NCI-H1930 (cell line): ENCODE data around the gene AGAP1.

ENCODE experiments used
- DNase-seq, 2 experiments: peaks; one replicate each; lab custom pipeline; 2025; lab: John Stamatoyannopoulos, UW

AGAP1 gene

DNA sequence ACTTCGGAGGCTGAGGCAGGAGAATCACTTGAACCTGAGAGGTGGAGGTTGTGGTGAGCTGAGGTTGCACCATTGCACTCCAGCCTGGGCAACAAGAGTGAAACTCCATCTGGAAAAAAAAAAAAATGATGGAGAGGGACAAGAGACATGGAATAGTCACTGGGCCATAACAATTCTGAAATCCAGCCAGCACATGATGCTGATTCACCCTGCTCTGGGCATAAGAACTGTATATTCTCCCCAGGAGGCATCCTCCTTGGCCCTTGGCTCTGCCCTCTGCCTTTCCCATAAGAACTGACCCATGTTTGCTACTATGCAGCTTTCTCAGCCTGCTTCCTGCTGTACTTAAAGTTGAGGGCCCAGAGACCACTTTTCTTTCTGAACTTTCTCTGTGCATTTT, 376.7 kb downstream of the AGAP1 start:
- DNase-seq: no peak

- no peak for DNase-seq
Observed at GRCh38 chr2:235876099-235876679, 382.3 kb downstream of the AGAP1 start.

DNA sequence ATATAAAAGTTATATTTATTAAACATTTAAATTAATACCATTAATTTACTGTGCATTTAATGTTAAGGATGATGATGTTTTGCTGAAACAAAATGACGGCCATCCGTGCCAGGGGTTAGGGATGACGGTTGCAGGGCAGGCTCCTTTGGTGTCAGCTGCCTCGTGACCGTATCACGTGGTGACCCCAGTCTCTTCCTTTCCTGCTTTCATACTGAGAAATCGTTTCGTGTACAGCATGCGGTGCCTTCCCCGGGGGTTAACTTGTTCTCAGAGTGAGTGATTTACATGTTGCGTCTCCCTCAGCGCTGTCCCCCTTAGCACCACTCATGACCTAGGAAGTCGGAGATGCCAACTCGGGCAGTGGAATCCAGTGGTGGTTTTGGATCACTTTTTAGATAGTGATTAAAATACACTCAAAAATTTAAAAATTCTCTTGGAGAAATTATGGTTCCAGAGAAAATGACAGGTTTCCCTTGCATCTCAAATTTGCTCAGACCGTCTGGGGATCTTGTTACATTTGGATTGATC, 383.5 kb downstream of the AGAP1 start:
- DNase-seq: no peak

- DNase-seq: no peak
Observed at GRCh38 chr2:235879116-235879515, 385.3 kb downstream of the AGAP1 start.

DNA sequence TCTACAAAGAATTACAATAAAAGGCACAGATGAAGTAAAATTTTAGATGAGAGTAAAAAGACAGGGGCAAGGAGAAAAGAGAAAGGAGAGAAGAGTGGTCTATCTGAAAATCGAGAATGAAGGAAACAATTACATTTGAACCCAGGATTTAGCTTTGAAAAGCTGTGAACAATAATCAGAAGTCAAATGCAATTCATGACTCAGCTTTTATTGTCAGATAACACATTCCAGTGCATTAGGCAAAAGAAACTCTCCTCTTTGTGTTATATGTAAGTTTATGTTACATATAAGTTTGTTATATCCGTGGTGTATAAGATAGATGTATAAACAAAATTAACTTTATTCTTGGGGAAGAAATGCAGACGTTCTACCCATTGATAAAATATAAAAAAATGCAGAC, 389.8 kb downstream of the AGAP1 start:
- DNase-seq: no peak

GRCh38 chr2:235889302-235889630, 395.4 kb downstream of the AGAP1 start:
- DNase-seq: no peak

- DNase-seq: no peak
Observed at GRCh38 chr2:235893129-235893698, 399.4 kb downstream of the AGAP1 start.

GRCh38 chr2:235894839-235895238, 401.0 kb downstream of the AGAP1 start:
- DNase-seq: no peak

DNA sequence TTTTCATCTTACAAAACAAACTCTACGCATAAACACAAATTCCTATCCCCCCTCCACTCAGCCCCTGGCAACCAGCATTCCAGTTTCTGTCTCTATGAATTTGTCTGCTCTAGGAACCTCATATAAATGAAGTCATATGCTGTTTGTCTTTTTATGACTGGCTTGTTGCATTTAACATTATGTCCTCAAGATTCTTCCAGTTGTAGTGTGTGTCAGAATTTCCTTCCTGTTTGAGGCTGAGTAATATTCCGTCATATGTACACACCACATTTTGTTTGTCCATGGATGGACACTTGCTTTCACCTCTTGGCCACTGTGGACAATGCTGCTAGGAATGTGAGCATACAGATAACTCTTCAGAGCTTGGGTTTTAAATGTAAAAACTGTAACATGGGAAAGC, 402.2 kb downstream of the AGAP1 start:
- no peak for DNase-seq

- DNase-seq: no peak
Observed at GRCh38 chr2:235897992-235898391, 404.1 kb downstream of the AGAP1 start.

DNA sequence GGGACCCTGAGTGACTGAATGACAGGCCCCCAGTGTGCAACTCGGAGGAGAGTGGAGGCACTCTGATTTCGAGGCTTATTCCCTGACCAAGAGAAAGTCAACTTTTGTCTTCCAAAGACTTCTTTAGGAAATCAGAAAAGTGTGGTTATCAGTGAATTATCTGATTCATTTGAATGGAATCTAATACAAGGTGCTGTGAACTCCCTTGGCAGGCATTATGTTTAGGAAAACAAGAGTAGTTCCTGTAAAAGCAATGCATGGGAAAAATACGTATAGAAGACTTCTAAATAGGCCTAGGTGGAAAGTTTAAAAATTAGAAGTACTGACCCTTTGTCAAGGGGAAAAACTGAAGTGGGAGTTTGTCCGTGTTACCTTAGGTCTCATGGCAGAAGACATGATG, 404.9 kb downstream of the AGAP1 start:
- DNase-seq: no peak

GRCh38 chr2:235900631-235901030, 406.8 kb downstream of the AGAP1 start:
- no peak for DNase-seq

DNA sequence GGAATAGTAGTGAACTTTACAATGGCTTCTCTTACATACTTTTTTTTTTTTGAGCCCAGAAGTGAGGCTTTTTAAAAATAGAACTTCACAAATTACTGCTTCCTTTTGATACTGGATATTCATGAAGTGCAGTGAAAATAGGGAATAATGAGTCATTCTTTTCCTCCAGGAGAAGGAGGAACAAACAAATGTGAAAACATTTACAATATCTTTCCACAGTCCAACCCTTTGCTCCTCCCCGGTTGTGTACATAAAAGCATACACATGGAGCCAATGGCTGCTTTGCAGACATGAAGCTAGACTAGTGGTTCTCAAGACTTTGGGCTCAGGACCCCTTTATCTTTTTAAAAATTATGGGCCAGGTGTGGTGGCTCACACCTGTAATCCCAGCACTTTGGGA, 407.4 kb downstream of the AGAP1 start:
- no peak for DNase-seq

DNA sequence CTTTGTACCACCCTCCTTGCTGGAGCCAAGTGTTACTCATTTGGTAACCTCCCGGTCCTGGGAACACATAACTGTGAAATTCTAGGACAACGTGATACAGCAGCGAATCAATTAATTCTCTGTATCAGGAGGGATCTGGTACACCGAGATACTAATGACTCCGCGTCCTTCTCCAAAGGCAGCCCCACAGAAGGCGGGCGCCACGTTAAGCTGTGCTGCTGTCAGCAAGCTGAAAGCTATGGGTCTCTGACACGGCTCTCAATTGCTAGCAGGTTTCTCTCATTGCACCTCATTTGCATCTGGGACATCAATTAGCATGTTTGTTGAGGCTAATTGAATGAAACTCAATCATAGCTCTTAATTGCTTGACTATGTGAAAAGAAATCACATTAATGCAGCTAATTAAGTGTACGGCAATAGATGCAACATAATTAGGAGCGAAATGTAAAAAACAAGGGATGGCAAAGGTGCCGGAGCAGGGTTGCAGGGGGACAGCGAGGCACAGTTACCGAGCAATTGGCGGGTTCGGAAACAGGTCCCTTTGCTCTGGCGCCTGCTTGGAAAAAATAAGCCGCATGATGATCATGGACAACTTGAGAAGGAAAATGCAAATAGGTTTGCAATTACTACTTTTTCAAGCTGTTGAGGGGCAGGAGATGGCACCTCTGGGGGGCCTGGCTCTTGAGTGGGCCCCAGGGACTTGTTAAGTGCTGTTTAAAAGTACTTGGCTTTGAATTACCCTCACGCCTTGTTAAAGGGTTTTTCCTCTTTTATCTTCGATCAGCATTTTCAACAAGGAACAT, 410.1 kb downstream of the AGAP1 start:
- DNase-seq: no peak

DNA sequence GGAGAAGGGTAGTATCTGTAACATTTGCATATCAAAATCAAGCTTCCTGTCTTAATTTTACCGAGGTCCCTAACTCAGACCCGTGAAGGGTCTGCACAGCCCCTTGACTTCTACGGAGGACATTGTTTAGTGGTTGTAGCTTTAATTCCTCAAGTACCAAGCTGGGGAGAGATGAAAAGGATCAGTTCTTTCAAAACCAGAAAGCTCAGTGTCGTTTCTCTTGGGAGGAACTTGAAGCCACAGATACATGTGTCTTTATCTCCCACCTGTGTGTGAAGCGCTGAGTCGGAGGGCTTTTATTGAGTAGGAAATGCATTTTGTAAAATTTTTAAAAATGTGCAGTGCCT, 410.7 kb downstream of the AGAP1 start:
- DNase-seq: no peak

DNA sequence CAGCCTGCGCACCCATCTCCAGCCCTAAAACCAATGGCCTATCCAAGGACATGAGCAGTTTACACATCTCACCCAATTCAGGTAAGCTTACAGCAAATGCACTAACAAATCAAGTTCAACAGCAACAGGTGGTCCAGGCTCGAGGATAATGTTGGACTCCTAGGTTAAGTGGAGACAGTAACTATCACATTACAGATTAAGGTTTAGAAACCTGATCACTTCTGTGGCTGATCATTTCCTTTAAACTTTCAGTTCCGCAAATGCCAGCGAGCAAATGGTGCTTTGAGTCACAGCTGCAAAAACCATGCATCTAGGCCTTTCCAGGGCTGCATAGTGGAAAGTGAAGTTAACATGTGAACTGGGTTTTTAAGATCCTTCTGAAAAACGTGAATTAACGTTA, 415.0 kb downstream of the AGAP1 start:
- DNase-seq: no peak

DNA sequence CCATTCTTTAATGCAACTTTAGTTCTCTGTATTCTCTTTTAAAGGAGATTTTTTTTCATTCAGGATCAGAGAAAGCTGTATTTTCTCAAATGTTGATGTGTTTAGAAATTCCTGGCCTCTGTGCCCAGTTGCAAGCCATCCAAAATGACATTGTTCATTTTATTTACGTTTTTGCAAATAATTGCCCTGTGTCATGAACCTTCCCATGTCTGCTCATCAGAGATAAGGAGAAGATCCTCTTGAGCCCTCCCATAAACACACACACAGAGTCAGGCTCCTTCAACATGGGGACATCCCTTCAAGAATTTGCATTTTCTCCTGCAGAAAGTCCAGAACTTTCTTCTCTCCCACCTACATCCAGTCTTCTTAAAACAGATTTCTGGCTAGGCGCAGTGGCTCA, 415.5 kb downstream of the AGAP1 start:
- no peak for DNase-seq

DNA sequence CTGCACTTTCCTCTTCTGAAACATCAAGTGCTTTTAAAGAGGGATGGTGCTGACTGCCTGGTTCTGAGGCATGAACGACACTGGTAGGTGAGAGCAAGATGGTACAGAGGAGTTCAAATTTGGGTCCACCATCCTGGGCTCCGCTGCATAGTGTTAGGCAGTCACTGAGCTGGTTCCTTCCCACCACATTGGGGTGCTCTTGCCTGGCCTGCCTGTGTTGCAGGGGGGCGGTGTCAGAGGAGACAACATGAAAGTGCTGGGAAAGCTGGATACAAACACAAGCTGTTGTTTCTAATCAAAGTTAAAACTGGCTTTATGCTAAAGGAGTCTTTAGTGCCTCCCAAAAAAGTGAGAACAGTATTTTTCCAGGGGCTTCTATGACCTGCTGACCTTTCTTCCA, 416.2 kb downstream of the AGAP1 start:
- no peak for DNase-seq

- no peak for DNase-seq
Observed at GRCh38 chr2:235911125-235911524, 417.3 kb downstream of the AGAP1 start.

- DNase-seq: no peak
Observed at GRCh38 chr2:235911633-235912233, 417.9 kb downstream of the AGAP1 start.

DNA sequence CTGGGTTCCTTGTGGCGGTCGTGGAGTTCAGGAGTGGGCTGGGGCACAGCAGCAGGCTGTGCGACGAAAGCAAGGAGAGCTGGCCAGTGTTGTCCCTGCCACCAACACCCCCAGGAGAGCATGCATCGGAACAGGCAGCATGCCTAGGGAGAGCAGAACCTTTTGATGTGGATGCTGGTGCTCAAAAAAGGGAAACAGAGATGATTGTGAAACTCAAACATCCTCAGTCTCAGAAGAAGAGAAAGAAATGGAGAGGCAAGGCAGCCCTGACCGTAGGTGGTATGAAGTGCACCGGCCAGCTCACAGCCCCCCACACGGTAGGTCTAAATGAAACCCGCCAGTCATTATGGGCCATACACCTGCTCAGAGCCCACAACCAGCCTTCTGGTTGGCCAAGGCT, 420.9 kb downstream of the AGAP1 start:
- DNase-seq: no peak

- DNase-seq: peak; percentile 32 to 45
Observed at GRCh38 chr2:235917506-235917905, 423.7 kb downstream of the AGAP1 start.

DNA sequence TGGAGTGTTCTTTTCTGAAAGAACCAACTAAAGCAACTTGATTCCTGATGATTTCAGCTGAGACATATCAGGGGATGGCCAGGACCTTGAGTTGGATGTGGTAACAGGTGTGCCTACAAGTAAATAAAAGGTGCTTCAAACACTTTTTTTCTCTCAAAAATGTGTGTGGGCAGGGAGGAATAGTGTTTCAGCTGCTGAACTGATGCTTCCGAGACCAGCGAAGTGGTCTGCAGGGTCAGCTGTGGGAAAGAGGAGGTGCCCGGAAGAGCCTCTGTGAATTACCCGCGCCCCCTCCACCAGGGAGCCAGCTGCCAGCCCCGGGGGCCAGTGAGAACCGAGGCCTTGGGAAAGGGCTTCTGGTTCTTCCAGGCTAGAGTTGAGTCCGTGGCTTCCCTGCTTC, 425.0 kb downstream of the AGAP1 start:
- DNase-seq: no peak
